DND-41 (cell line): Measurements from ENCODE around the gene CCDC51.

Experiments
- CTCF ChIP-seq: IDR thresholded peaks from 2 replicates; pipeline ENCODE4 v1.5.1; 2012; ENCODE audit warnings: borderline replicate concordance, low read length, moderate library complexity, mild to moderate bottlenecking; ENCODE audit not compliant: poor library complexity, severe bottlenecking; ENCODE audit errors: extremely low read depth
- EZH2 ChIP-seq: IDR thresholded peaks from 3 replicates; pipeline ENCODE4 v1.6.1; 2012; ENCODE audit warnings: borderline replicate concordance, low read depth, mild to moderate bottlenecking, moderate library complexity, low read length, inconsistent platforms; ENCODE audit not compliant: severe bottlenecking

- no peak for TF ChIP-seq CTCF
- TF ChIP-seq EZH2, result no peak
Measured at GRCh38 chr3:48418651-48419050, 21.3 kb downstream of the CCDC51 start.
